GM12878 (cell line): ENCODE data around the gene ARL5B. TPM values are rescaled to one million over a fixed set of nuclear protein-coding genes. Genes with fewer than 3 reads are reported as not detected.

Experiments
- ATAC-seq: fragments of 200-7000 bp; cut with Tn5 transposase; 3 replicates; pipeline ENCODE4 v1.9.1; 2020; ENCODE audit warnings: mild to moderate bottlenecking, moderate library complexity
- BruUV-seq: library from RNA; stranded (reverse); fragments of 400-500 nt; replicated peaks from 2 replicates; lab custom pipeline; 2021; lab: Mats Ljungman, UMichigan
- CTCF ChIA-PET: fragments of 300-600 bp; sonication (Branson Sonifier 250); formaldehyde crosslinking; extraction: SDS; loops from one replicate; lab custom pipeline; 2021; ENCODE audit warnings: inconsistent platforms; lab: Yijun Ruan, JAX
- POLR2A ChIA-PET: fragments of 350-600 bp; formaldehyde crosslinking; extraction: SDS; loops from one replicate; lab custom pipeline; 2021; ENCODE audit warnings: inconsistent platforms; lab: Charles Lee
- RAD21 ChIA-PET: fragments of 300-600 bp; sonication (Branson Sonifier 250); formaldehyde crosslinking; loops from one replicate; lab custom pipeline; 2023; ENCODE audit warnings: antibody characterized with exemption; ENCODE audit not compliant: unreplicated experiment; lab: Charles Lee
- SMC1A ChIA-PET: fragments of 300-600 bp; sonication (Branson Sonifier 250); formaldehyde crosslinking; loops from one replicate; lab custom pipeline; 2023; ENCODE audit not compliant: unreplicated experiment, uncharacterized antibody; lab: Charles Lee
- DNase-seq: peaks from one replicate; pipeline ENCODE4 v3.0.0-alpha.2; 2011; ENCODE audit warnings: low read depth, low spot score
- FAIRE-seq: peaks from 3 replicates; lab custom pipeline; 2011; peaks lifted over from hg19 to GRCh38; lab: Jason Lieb, UNC
- H2AFZ ChIP-seq: 2 replicates; pipeline ENCODE4 v1.6.0; 2011; ENCODE audit warnings: low read depth, low read length, control low read depth; ENCODE audit not compliant: control insufficient read depth
- H3K27ac ChIP-seq: 2 replicates; pipeline ENCODE4 v1.5.1; 2011; ENCODE audit warnings: control low read depth; ENCODE audit not compliant: control insufficient read depth, insufficient read depth
- H3K27me3 ChIP-seq, 2 experiments: replicated peaks in 1 of 2; 2 replicates each; pipeline versions ENCODE4 v1.6.0 to v1.6.1; 2011; ENCODE audit warnings: low read length in 1 of 2; ENCODE audit not compliant: control insufficient read depth in 2 of 2, insufficient read depth in 2 of 2
- H3K36me3 ChIP-seq, 2 experiments: 2 replicates each; pipeline ENCODE4 v1.5.1; 2011; ENCODE audit warnings: low read length in 1 of 2; ENCODE audit not compliant: control insufficient read depth in 2 of 2, insufficient read depth in 2 of 2
- H3K4me1 ChIP-seq: 2 replicates; pipeline ENCODE4 v1.6.1; 2011; ENCODE audit warnings: mild to moderate bottlenecking, low read length, moderate library complexity, mixed read lengths; ENCODE audit not compliant: control insufficient read depth, insufficient read depth
- H3K4me2 ChIP-seq: 2 replicates; pipeline ENCODE4 v1.6.0; 2011; ENCODE audit warnings: control low read depth; ENCODE audit not compliant: control insufficient read depth, insufficient read depth
- H3K4me3 ChIP-seq: fragments of 200-600 bp; sonication (generic); 2 replicates; pipeline ENCODE4 v1.5.1; 2016
- H3K79me2 ChIP-seq: 2 replicates; pipeline ENCODE4 v1.6.0; 2011; ENCODE audit warnings: low read length; ENCODE audit not compliant: control insufficient read depth, insufficient read depth
- H3K9ac ChIP-seq: 2 replicates; pipeline ENCODE4 v1.8.0; 2011; ENCODE audit warnings: low read length, control low read depth, mixed read lengths; ENCODE audit not compliant: control insufficient read depth, insufficient read depth
- H3K9me3 ChIP-seq: replicated peaks from 3 replicates; pipeline ENCODE4 v1.5.1; 2011; ENCODE audit warnings: mild to moderate bottlenecking, low read length; ENCODE audit not compliant: control insufficient read depth, insufficient read depth
- H4K20me1 ChIP-seq: 2 replicates; pipeline ENCODE4 v1.6.0; 2011; ENCODE audit not compliant: control insufficient read depth, insufficient read depth
- ASH2L ChIP-seq: fragments of 300-600, 200-600 bp; sonication (generic); IDR thresholded peaks from 2 replicates; pipeline ENCODE4 v1.6.1; 2017; ENCODE audit warnings: low read depth, mild to moderate bottlenecking, borderline replicate concordance
- CEBPZ ChIP-seq: fragments of 150-350 bp; IDR thresholded peaks from 2 replicates; pipeline ENCODE4 v1.6.1; 2016; ENCODE audit warnings: low read depth, low read length
- CTCF ChIP-seq, 3 experiments: IDR thresholded peaks in 2 of 3; conservative IDR thresholded peaks in 1 of 3; 2 replicates each; pipeline ENCODE4 v1.5.1; 2011; ENCODE audit warnings: low read depth in 3 of 3, low read length in 3 of 3, mild to moderate bottlenecking in 3 of 3, control low read depth in 2 of 3, moderate library complexity in 2 of 3, inconsistent platforms in 1 of 3, mixed read lengths in 1 of 3; ENCODE audit not compliant: control insufficient read depth in 2 of 3, insufficient read depth in 1 of 3; ENCODE audit errors: extremely low read depth in 1 of 3
- NFYB ChIP-seq: IDR thresholded peaks from 2 replicates; pipeline ENCODE4 v1.6.1; 2011; ENCODE audit warnings: low read depth, mild to moderate bottlenecking, low read length, improper control_type of control experiment, moderate library complexity; ENCODE audit not compliant: insufficient read depth
- RAD21 ChIP-seq: IDR thresholded peaks from 2 replicates; pipeline ENCODE4 v1.6.1; 2011; ENCODE audit warnings: mild to moderate bottlenecking, low read depth, low read length, moderate library complexity; ENCODE audit not compliant: insufficient read depth
- SMC3 ChIP-seq: IDR thresholded peaks from 2 replicates; pipeline ENCODE4 v1.6.1; 2011; ENCODE audit warnings: low read length, improper control_type of control experiment, borderline replicate concordance
- TCF7 ChIP-seq: IDR thresholded peaks from 2 replicates; pipeline ENCODE4 v1.6.1; 2014; ENCODE audit warnings: antibody characterized with exemption, borderline replicate concordance
- ZSCAN29 ChIP-seq: fragments of 450-650 bp; IDR thresholded peaks from 2 replicates; pipeline ENCODE4 v1.6.1; 2017; ENCODE audit warnings: mild to moderate bottlenecking, moderate library complexity
- WGBS: methylation state at CpG from one replicate; pipeline ENCODE4 v1.1.6; 2016; ENCODE audit warnings: low lambda C conversion rate; ENCODE audit not compliant: insufficient replicate concordance, insufficient coverage; ENCODE audit errors: missing lambda C conversion rate; 5-methylcytosine and 5-hydroxymethylcytosine counted together
- in situ Hi-C: fragments of 300-500 bp; cut with MboI; formaldehyde crosslinking; loops from 9 replicates; pipeline ENCODE4 v1.14.3; 2018; ENCODE audit warnings: mixed read lengths
- intact Hi-C: fragments of 100-400 bp; cut with micrococcal nuclease; formaldehyde crosslinking; loops from one replicate; pipeline ENCODE4 v1.14.2; 2022; ENCODE audit not compliant: unreplicated experiment
- polyA plus RNA-seq, 11 experiments: library from polyadenylated mRNA; depleted of rRNA in 4 of 11; unstranded in 6 of 11; stranded (reverse) in 5 of 11; fragments of >200 nt; fragmentation: Nextera tagmentation in 4 of 11; fragmentation: Illumina TruSeq in 1 of 11; extraction: Ambion mirVana in 4 of 11; extraction: Trizol in 1 of 11; gene quantifications; 1 replicate in 1 of 11; 2 replicates in 10 of 11; pipeline versions ENCODE4 v1.2.1 to v1.2.3, GENCODE V29; 2011 to 2016; ENCODE audit warnings: inconsistent platforms in 2 of 11, missing spikeins in 2 of 11, low read depth in 1 of 11
- total RNA-seq, 4 experiments: library from RNA; depleted of rRNA in 3 of 4; stranded (reverse); fragments of >200 nt in 3 of 4; fragmentation: Illumina TruSeq in 1 of 4; extraction: Trizol in 1 of 4; gene quantifications; 2 replicates each; pipeline versions ENCODE4 v1.2.1 to v1.2.3, GENCODE V29; 2013 to 2021

The ARL5B gene
- total and polyA plus RNA-seq, 10 of the 15 experiments (the other 5 are each of a cell fraction or from before 2014, with no cell fraction given): 2.5 to 20.7 (median 9.1) TPM

GRCh38 chr10:18689498-18689897, 30.3 kb downstream of the ARL5B start:
- no peak overlapping the region for H2AFZ ChIP-seq
- no peak overlapping the region for H3K4me2 ChIP-seq
- ATAC-seq (peak; percentile 55), DNase-seq (no peak), FAIRE-seq (no peak)
- ChIA-PET POLR2A (no interaction called here), SMC1A (interaction anchor here (0.8 kb wide), 1 partner anchor 399 kb away, joined by 3 read pairs; no protein-coding TSS in a partner anchor), RAD21 (no interaction called here), CTCF (interaction anchor here (0.7 to 1.8 kb wide), 3 partner anchors 11 to 439 kb away, joined by 3 to 4 read pairs (median 3); no protein-coding TSS in a partner anchor)
- H3K9ac ChIP-seq: no peak overlapping the region
- TF ChIP-seq SMC3 (0 out of 2 replicates have a peak, but pooled peaks have one; percentile 10), TCF7 (no peak), NFYB (no peak), CEBPZ (no peak), CTCF (IDR thresholded peaks at IDR 0.05 in 2 of 3, conservative IDR thresholded peaks at IDR 0.05 in 1 of 3; ENCODE audit: control insufficient read depth in 2 of 3, extremely low read depth in 1 of 3, insufficient read depth in 1 of 3, low read depth in 3 of 3, low read length in 3 of 3) (peak in 2 of 3 experiments; percentile 27 to 44; a peak in 2 of 6 replicates), ZSCAN29 (no peak), RAD21 (peak; percentile 57), ASH2L (no peak)
- no peaks in the 10 kb centered on the region for H3K9me3 ChIP-seq
- no peaks in the 10 kb centered on the region for H4K20me1 ChIP-seq
- no peak overlapping the region for H3K4me3 ChIP-seq
- no peak overlapping the region for H3K27ac ChIP-seq
- no peaks in the 10 kb centered on the region for H3K4me1 ChIP-seq
- H3K79me2 ChIP-seq: no peaks in the 10 kb centered on the region
- in situ Hi-C loops (no loop called here), intact Hi-C loops (no loop called here)
- no TSS peak for BruUV-seq
- H3K36me3 ChIP-seq: no peaks in the 10 kb centered on the region
- no peaks in the 10 kb centered on the region for H3K27me3 ChIP-seq
- 14% methylated on average over 3 of the region's 3 CpGs for WGBS
